HepG2 (cell line): ENCODE data around the gene SLC38A1. TPM values are rescaled to one million over a fixed set of nuclear protein-coding genes. Genes with fewer than 3 reads are reported as not detected.

Source experiments
- ATAC-seq: fragments of 200-7000 bp; cut with Tn5 transposase; 3 replicates; pipeline ENCODE4 v1.9.1; 2020; ENCODE audit warnings: mild to moderate bottlenecking, moderate library complexity
- BruUV-seq: library from RNA; stranded (reverse); fragments of 400-500 nt; replicated peaks from 2 replicates; lab custom pipeline; 2021; lab: Mats Ljungman, UMichigan
- CTCF ChIA-PET: fragments of 300-600 bp; formaldehyde crosslinking; extraction: SDS; loops from one replicate; lab custom pipeline; 2021; ENCODE audit warnings: low total read pairs, inconsistent platforms, low intra/inter-chr PET ratio; lab: Yijun Ruan, JAX
- POLR2A ChIA-PET: fragments of 350-600 bp; sonication (Branson Sonifier 250); formaldehyde crosslinking; loops from one replicate; lab custom pipeline; 2020; ENCODE audit warnings: antibody characterized with exemption, inconsistent platforms; lab: Yijun Ruan, JAX
- DNase-seq: peaks from one replicate; pipeline ENCODE4 v3.0.0-alpha.2; 2015; ENCODE audit warnings: low spot score
- FAIRE-seq: peaks from 3 replicates; lab custom pipeline; 2011; peaks lifted over from hg19 to GRCh38; lab: Jason Lieb, UNC
- H2AFZ ChIP-seq: one replicate; pipeline ENCODE4 v1.6.1; 2011; ENCODE audit warnings: low read length, inconsistent platforms
- H3K27ac ChIP-seq: fragments of 300-600 bp; 3 replicates; pipeline ENCODE4 v1.8.0; 2011; ENCODE audit warnings: mixed run types, mild to moderate bottlenecking, mixed read lengths, low read length, inconsistent platforms; ENCODE audit not compliant: insufficient read depth; ENCODE audit errors: extremely low read length
- H3K27me3 ChIP-seq, 2 experiments: fragments of 200-600 bp in 1 of 2; 2 replicates in 1 of 2; 3 replicates in 1 of 2; pipeline versions ENCODE4 v1.6.0 to v1.8.0; 2011; ENCODE audit warnings: low read length in 2 of 2, mild to moderate bottlenecking in 2 of 2, moderate library complexity in 2 of 2, inconsistent platforms in 1 of 2; ENCODE audit not compliant: insufficient read depth in 2 of 2, control insufficient read depth in 1 of 2
- H3K36me3 ChIP-seq, 2 experiments: fragments of 200-600 bp in 1 of 2; replicated peaks in 1 of 2; 2 replicates in 1 of 2; 3 replicates in 1 of 2; pipeline versions ENCODE4 v1.5.1 to v1.8.0; 2011; ENCODE audit warnings: low read length in 2 of 2, inconsistent platforms in 1 of 2; ENCODE audit not compliant: insufficient read depth in 2 of 2, control insufficient read depth in 1 of 2
- H3K4me1 ChIP-seq: 2 replicates; pipeline ENCODE4 v1.5.1; 2012; ENCODE audit warnings: low read length, inconsistent platforms; ENCODE audit not compliant: insufficient read depth
- H3K4me2 ChIP-seq: 2 replicates; pipeline ENCODE4 v1.6.0; 2011; ENCODE audit warnings: low read depth, low read length, inconsistent platforms
- H3K4me3 ChIP-seq, 3 experiments: fragments of 200-600 bp in 1 of 3; sonication (generic), shearing (Covaris generic) in 1 of 3; replicated peaks in 1 of 3; 2 replicates each; pipeline ENCODE4 v1.5.1; 2011 to 2016; ENCODE audit warnings: low read length in 3 of 3, inconsistent platforms in 2 of 3, low read depth in 2 of 3, mild to moderate bottlenecking in 2 of 3, control low read depth in 1 of 3, mixed read lengths in 1 of 3; ENCODE audit not compliant: insufficient read depth in 1 of 3
- H3K79me2 ChIP-seq: one replicate; pipeline ENCODE4 v1.6.1; 2011; ENCODE audit warnings: low read length, inconsistent platforms; ENCODE audit not compliant: insufficient read depth
- H3K9ac ChIP-seq: 2 replicates; pipeline ENCODE4 v1.6.0; 2011; ENCODE audit warnings: mild to moderate bottlenecking, low read depth, low read length, inconsistent platforms; ENCODE audit not compliant: insufficient read depth
- H3K9me3 ChIP-seq: 2 replicates; pipeline ENCODE4 v1.5.1; 2012; ENCODE audit warnings: mild to moderate bottlenecking, low read length
- H4K20me1 ChIP-seq: 2 replicates; pipeline ENCODE4 v1.6.0; 2011; ENCODE audit warnings: inconsistent platforms, mild to moderate bottlenecking, low read length, moderate library complexity; ENCODE audit not compliant: insufficient read depth
- ATF2 ChIP-seq: sonication (generic); formaldehyde crosslinking; IDR thresholded peaks from 2 replicates; pipeline ENCODE4 v1.4.0; 2020; ENCODE audit warnings: missing genetic modification reagents
- HNF1B ChIP-seq: sonication (generic); formaldehyde crosslinking; IDR thresholded peaks from 2 replicates; pipeline ENCODE4 v1.5.1; 2020; ENCODE audit warnings: mild to moderate bottlenecking, moderate library complexity, missing genetic modification reagents
- LCORL ChIP-seq, 2 experiments: fragments of 450-650 bp in 1 of 2; sonication (generic) in 1 of 2; formaldehyde crosslinking in 1 of 2; IDR thresholded peaks; 2 replicates each; pipeline versions ENCODE4 v1.5.0 to v1.6.1; 2017 to 2020; ENCODE audit warnings: antibody characterized with exemption in 1 of 2, missing genetic modification reagents in 1 of 2
- ZBTB40 ChIP-seq, 2 experiments: fragments of 450-650 bp in 1 of 2; sonication (generic) in 1 of 2; formaldehyde crosslinking in 1 of 2; IDR thresholded peaks; 2 replicates each; pipeline versions ENCODE4 v1.6.1 to v1.8.0; 2016 to 2022; ENCODE audit warnings: antibody characterized with exemption in 1 of 2, mild to moderate bottlenecking in 1 of 2, missing genetic modification reagents in 1 of 2
- WGBS: methylation state at CpG from one replicate; pipeline ENCODE4 v1.1.6; 2017; ENCODE audit warnings: low lambda C conversion rate; 5-methylcytosine and 5-hydroxymethylcytosine counted together
- in situ Hi-C: cut with HindIII; loops from 2 replicates; pipeline ENCODE4 v1.10.0; 2017; ENCODE audit warnings: low pct_unique_long_range_greater_than_20kb; ENCODE audit not compliant: extremely low pct_ligation_motif_present
- intact Hi-C: fragments of 100-400 bp; cut with micrococcal nuclease; formaldehyde crosslinking; loops from one replicate; pipeline ENCODE4 v1.10.0; 2022; ENCODE audit not compliant: unreplicated experiment
- polyA plus RNA-seq, 8 experiments: library from polyadenylated mRNA; depleted of rRNA in 3 of 8; stranded (reverse) in 7 of 8; unstranded in 1 of 8; fragments of >200 nt; fragmentation: Illumina TruSeq in 4 of 8; extraction: Trizol in 4 of 8; gene quantifications; 2 replicates each; pipeline versions ENCODE4 v1.2.1 to v1.2.3, GENCODE V29; 2011 to 2016; ENCODE audit warnings: low read depth in 4 of 8, missing spikeins in 1 of 8, mixed read lengths in 1 of 8; ENCODE audit not compliant: insufficient read depth in 1 of 8
- total RNA-seq, 5 experiments: library from RNA; depleted of rRNA; stranded (reverse); fragments of >200 nt; fragmentation: Illumina TruSeq; extraction: Trizol; gene quantifications; 2 replicates each; pipeline ENCODE4 v1.2.3, GENCODE V29; 2016; ENCODE audit warnings: low read depth in 1 of 5

Gene SLC38A1
- total and polyA plus RNA-seq, 2 of the 13 experiments (the other 11 are each of a cell fraction or from before 2014, with no cell fraction given) = 47.0 to 50.6 TPM

GRCh38 chr12:46265734-46266133 is 3.1 kb downstream of the SLC38A1 start:
- in situ Hi-C loops = no loop called here
- Histone ChIP-seq H3K4me3 (peak overlapping the region; percentile 17 to 91 (median 90); a peak in 4 of 6 replicates), H4K20me1 (peaks cover 47% of the 10 kb centered on the region), H3K9ac (peak overlapping the region; percentile 85; the same call in 1 of the 2 replicates), H2AFZ (no peak overlapping the region), H3K27me3 (no peaks in the 10 kb centered on the region; a peak in 1 of 5 replicates), H3K27ac (no peak overlapping the region), H3K4me2 (peak overlapping the region; percentile 94), H3K36me3 (no peaks in the 10 kb centered on the region), H3K79me2 (peaks cover 79% of the 10 kb centered on the region), H3K4me1 (peaks cover 78% of the 10 kb centered on the region), H3K9me3 (no peaks in the 10 kb centered on the region)
- ChIA-PET CTCF (no interaction called here), POLR2A (no interaction called here)
- no peak for DNase-seq
- no peak for ATAC-seq
- BruUV-seq = no TSS peak
- WGBS = 83% methylated on average over 3 of the region's 3 CpGs
- no peak for FAIRE-seq
- TF ChIP-seq HNF1B (CRISPR knock-in tag) (no peak), ATF2 (CRISPR knock-in tag) (0 out of 2 replicates have a peak, but pooled peaks have one; percentile 4)
- intact Hi-C loops = loop anchor here (10.0 kb wide), 1 partner anchor 271 kb away; the partner anchor contains the start of gene SCAF11

GRCh38 chr12:46265102-46265501 is 3.7 kb downstream of the SLC38A1 start:
- ChIA-PET POLR2A (no interaction called here), CTCF (no interaction called here)
- no peaks in the 10 kb centered on the region; a peak in 1 of 5 replicates for H3K27me3 ChIP-seq
- intact Hi-C loops (loop anchor here (10.0 kb wide), 1 partner anchor 270 kb away; the partner anchor contains the start of gene SCAF11), in situ Hi-C loops (no loop called here)
- H3K79me2 ChIP-seq = peaks cover 86% of the 10 kb centered on the region
- DNase-seq (no peak), ATAC-seq (no peak), FAIRE-seq (no peak)
- H3K4me2 ChIP-seq = peak overlapping the region; percentile 94
- BruUV-seq = no TSS peak
- H3K4me3 ChIP-seq = no peak overlapping the region; a peak in 1 of 6 replicates
- H3K36me3 ChIP-seq = no peaks in the 10 kb centered on the region
- no peak overlapping the region for H3K27ac ChIP-seq
- H4K20me1 ChIP-seq = peaks cover 53% of the 10 kb centered on the region
- H3K4me1 ChIP-seq = peaks cover 78% of the 10 kb centered on the region
- no peak overlapping the region for H2AFZ ChIP-seq
- H3K9ac ChIP-seq = no peak overlapping the region
- no peaks in the 10 kb centered on the region for H3K9me3 ChIP-seq
- TF ChIP-seq LCORL (IDR thresholded peaks at IDR 0.05) (no peak), LCORL (CRISPR knock-in tag; IDR thresholded peaks at IDR 0.05) (no peak), ZBTB40 (IDR thresholded peaks at IDR 0.05) (no peak), ZBTB40 (CRISPR knock-in tag; IDR thresholded peaks at IDR 0.05) (no peak)
